Suppressor macrophage treated with lipopolysaccharide for 4 hours (primary cell): ENCODE measurements around the gene SHFL.

ENCODE experiments used
- DNase-seq: peaks from one replicate; pipeline ENCODE4 v3.0.0-alpha.2; 2020

SHFL gene

DNA sequence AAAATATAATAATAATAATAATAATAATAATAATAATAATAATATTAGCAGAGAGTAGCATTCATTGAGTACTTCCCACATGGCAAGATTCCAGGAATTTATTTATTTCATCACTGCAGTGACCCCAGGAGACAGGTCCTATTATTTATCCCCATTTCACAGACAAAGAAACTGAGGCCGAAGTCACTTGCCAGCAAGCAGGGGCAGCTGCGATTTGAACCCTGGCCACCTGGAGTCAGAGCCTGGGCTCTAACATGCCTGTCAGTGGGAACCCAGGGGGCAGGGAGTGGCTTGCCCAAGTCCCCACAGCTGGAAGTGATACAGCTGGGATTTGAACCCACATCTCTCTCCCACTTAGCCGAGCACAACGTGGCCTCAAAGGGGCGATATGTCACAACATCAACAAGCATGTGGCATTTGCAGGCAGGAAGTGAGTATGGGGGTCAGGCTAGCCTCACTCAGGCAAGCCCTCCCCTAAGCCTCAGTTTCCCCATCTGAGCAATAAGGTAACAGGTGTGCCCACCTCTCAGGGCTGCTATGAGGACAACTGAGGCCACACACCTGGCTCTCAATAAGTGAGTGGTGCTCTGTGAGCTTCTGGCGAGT, 2.9 kb downstream of the SHFL start:
- DNase-seq, result no peak

- DNase-seq, result no peak
These were observed 3.8 kb downstream of the SHFL start for GRCh38 chr19:10089801-10090375.

DNA sequence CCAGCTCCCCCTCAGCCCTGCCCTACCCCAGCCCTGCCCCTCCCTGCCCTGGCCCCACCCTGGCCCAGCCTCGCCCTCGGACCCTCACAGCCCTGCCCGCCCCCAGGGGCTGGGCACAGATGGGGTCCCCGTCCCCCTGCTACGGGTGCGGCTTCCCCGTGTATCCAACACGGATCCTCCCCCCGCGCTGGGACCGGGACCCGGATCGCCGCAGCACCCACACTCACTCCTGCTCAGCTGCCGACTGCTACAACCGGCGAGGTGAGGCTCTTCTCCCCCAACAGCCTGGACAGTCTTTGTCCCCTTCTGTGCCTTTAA, 5.2 kb downstream of the SHFL start:
- no peak for DNase-seq

DNA sequence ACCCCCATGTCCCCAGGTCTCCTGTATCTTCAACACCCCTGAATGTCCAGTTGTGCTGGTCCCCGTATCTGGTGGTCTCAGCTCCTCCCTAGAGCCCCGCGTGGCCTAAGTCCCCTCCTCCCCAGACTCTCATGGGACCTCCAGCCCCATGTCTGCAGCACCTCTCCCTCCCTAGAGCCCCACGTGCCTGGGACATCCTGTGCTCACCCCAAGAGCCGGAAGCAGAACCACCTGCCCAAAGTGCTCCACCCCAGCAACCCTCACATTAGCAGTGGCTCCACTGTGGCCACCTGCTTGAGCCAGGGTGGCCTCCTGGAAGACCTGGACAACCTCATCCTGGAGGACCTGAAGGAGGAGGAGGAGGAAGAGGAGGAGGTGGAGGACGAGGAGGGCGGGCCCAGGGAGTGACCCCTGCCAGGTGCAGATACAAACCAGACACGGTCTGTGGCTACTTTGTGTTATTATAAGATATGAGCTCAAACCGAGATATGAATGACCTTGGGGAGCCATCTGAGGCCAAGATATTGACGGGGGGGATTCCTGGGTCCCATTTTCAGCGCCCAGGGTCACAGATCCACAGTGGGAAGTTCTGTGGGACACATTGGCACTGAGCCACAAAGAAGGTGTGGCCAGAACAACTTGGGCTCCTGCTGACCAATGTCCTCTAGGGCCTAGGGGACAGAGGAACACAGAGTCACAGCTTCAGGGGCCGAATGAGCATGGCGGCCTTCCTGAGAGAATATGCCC, 6.0 kb downstream of the SHFL start:
- DNase-seq, result no peak

DNA sequence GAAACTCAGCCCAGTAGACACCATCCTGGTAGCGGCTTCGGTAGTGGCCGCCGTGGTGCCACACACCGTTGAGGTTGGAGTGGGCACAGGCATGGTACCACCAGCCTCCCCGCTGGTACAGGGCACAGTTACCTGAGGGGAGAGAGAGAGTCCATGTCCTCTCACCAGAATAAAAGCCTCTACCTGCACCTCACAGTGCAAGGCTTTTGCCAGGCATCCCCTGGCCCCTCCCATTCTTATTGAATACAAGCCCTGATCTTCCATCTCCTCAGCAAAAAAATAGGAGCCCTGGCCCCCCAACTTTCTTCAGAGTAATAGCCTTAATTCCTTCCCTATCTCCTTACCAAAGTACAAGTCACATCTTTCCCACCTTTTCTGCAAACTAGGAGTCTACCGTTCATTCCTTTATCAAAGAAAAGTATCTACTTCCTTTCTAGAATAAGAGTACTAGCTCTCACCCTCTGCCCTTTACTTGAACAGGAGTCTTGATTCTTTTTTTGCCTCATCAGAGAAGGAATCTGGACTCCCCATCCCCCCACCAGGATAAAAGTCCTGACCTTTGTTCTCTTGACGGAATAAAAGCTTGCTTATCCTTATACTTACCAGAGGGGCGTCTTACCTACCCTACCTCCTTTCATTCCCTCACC, 6.7 kb downstream of the SHFL start:
- no peak for DNase-seq

GRCh38 chr19:10093295-10094186, 7.4 kb downstream of the SHFL start:
- no peak for DNase-seq

DNA sequence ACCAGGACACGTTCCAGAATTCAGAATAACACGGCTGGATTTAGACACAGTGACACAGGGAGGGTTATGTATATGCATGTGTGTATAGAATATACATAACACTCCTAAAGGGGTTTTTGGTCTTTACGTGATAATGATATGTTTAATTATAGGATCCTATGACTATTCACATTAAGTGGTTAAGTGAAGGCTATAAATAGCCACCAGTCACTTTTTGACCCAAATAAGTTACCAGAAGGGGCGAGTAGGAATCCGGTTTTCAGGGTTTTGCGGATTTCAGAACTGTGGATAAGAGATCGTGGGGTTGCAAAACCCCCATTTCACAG, 9.5 kb downstream of the SHFL start:
- no peak for DNase-seq

DNA sequence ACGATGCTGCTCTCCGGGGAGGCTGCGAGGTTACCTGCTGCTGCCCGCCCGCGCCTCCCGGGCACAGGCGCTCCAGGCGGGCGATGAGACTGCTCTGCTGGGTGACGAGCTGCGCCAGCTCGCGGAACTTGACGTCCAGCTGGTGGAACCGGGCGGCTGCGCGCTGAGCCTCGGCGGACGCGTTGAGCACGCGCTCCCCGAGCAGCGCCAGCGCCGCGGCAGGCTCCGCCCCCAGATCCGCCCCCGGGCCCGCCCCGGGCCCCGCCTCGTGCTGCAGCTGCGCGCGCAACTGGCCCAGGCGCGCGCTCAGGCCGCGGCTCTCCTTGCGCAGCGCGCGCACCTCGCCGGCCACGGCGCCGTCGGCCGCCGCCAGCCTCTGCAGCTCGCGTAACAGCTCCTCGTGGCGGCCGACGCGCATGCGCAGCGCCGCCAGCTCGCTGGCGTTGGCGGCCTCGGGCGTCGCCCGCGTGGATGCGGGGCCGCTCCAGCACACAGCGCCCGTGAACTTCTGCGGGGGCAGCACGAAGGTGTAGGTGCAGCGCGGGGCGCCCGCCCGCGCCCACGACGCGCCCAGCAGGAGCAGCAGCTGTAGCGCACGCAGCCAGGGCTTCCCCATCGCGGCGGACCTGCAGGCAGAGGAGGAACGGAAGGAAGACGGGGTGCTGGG, 10.0 kb downstream of the SHFL start:
- DNase-seq, result peak; percentile 98

- no peak for DNase-seq
These were observed 10.5 kb downstream of the SHFL start for GRCh38 chr19:10096615-10096963.

- DNase-seq, result no peak
These were observed 14.2 kb downstream of the SHFL start for GRCh38 chr19:10100163-10100785.

DNA sequence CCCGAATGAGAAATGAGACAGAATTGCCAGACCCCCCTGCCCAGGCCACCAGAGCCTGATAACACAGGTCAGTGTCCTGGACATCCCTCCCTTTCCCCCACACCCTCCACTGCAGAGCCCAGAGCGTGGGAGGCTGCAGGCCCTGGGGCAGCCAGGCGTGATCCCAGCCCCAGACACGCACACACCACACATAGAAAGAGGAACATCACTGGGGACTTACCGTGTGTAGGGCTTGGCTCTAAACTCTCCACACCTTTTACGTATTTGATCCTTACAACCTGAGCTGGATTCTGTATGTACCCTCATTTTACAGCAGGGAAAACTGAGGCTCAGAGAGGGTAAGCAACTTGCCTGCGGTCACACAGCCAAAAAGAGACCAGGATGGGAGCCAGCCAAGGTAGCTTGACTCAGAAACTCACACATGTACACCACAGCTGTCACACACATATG, 16.7 kb downstream of the SHFL start:
- no peak for DNase-seq

DNA sequence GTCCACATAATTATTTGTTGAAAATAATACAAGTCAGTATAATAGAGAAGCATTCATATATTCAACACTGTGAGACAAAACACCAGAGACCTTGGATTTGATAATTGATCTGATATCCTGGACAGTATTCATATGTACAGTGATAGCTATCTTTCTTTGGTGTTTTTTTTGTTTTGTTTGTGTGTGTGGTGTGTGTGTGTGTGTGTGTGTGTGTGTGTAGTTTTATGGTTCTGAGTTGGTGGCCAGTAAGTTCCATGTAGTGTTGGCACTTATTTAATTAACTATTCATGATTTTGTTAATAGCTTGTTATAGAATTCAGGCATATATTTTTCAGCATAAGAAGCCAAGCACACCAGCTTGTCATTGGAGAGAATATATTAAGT, 18.0 kb downstream of the SHFL start:
- no peak for DNase-seq

GRCh38 chr19:10104665-10105508, 18.8 kb downstream of the SHFL start:
- DNase-seq, result peak; percentile 47

- DNase-seq, result peak; percentile 57
These were observed 19.5 kb downstream of the SHFL start for GRCh38 chr19:10105509-10106099.

GRCh38 chr19:10106100-10106936, 20.2 kb downstream of the SHFL start, which contains the start of gene PPAN:
TSS of gene PPAN (plus strand) at chr19:10106362. CDS start at chr19:10106395, 33 bp downstream.
- peak; percentile 100 for DNase-seq

- DNase-seq, result no peak
These were observed 21.1 kb downstream of the SHFL start for GRCh38 chr19:10107254-10107653.

GRCh38 chr19:10107817-10108367, 21.8 kb downstream of the SHFL start:
- DNase-seq, result no peak

DNA sequence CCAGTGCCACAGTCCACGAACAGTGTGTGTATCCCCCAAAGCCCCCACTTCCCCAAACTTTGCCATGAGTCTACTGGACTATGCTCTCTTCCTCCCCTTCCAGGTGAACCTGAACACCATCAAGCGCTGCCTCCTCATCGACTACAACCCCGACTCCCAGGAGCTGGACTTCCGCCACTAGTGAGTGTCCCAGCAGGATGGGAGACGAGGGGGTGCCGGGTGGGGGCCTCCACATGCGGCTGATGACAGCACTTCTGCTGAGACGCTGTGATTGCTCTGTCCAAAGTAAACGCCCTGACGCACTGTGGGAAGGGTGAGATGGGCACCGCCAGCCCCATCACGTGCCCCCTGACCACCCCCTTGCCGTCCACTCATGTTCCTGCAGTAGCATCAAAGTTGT, 23.4 kb downstream of the SHFL start:
- DNase-seq, result no peak
